NCI-H510A treated with DMSO at 0.1 percent for 48 hours (cell line): ENCODE results near the gene NFIB.

Experiments used
- DNase-seq: peaks from one replicate; lab custom pipeline; 2025; lab: John Stamatoyannopoulos, UW

Gene NFIB

GRCh38 chr9:14304259-14304658, 9.7 kb downstream of the NFIB start:
- no peak for DNase-seq

- no peak for DNase-seq
These were observed 10.4 kb downstream of the NFIB start for GRCh38 chr9:14303521-14303920.

- no peak for DNase-seq
These were observed 10.8 kb downstream of the NFIB start for GRCh38 chr9:14303100-14303499.

GRCh38 chr9:14302405-14302804, 11.5 kb downstream of the NFIB start:
- no peak for DNase-seq

GRCh38 chr9:14301583-14302021, 12.3 kb downstream of the NFIB start:
- no peak for DNase-seq

GRCh38 chr9:14301006-14301405, 12.9 kb downstream of the NFIB start:
- no peak for DNase-seq

- no peak for DNase-seq
These were observed 13.4 kb downstream of the NFIB start for GRCh38 chr9:14300588-14300987.

GRCh38 chr9:14300040-14300439, 13.9 kb downstream of the NFIB start:
- no peak for DNase-seq

GRCh38 chr9:14298601-14299022, 15.3 kb downstream of the NFIB start:
- no peak for DNase-seq

- peak; percentile 26 for DNase-seq
These were observed 17.3 kb downstream of the NFIB start for GRCh38 chr9:14296495-14297113.

- no peak for DNase-seq
These were observed 19.3 kb downstream of the NFIB start for GRCh38 chr9:14294659-14295058.

- no peak for DNase-seq
These were observed 20.1 kb downstream of the NFIB start for GRCh38 chr9:14293801-14294200.

GRCh38 chr9:14292181-14292739, 21.7 kb downstream of the NFIB start:
- no peak for DNase-seq

GRCh38 chr9:14289916-14290315, 24.0 kb downstream of the NFIB start:
- DNase-seq, result no peak

GRCh38 chr9:14288433-14288832, 25.5 kb downstream of the NFIB start:
- no peak for DNase-seq

GRCh38 chr9:14286121-14286520, 27.8 kb downstream of the NFIB start:
- no peak for DNase-seq

- no peak for DNase-seq
These were observed 30.7 kb downstream of the NFIB start for GRCh38 chr9:14283276-14283675.

GRCh38 chr9:14281876-14282275, 32.1 kb downstream of the NFIB start:
- DNase-seq, result no peak

- no peak for DNase-seq
These were observed 32.7 kb downstream of the NFIB start for GRCh38 chr9:14281136-14281795.

- DNase-seq, result no peak
These were observed 34.3 kb downstream of the NFIB start for GRCh38 chr9:14279671-14280070.

- DNase-seq, result no peak
These were observed 35.6 kb downstream of the NFIB start for GRCh38 chr9:14278291-14278721.

- no peak for DNase-seq
These were observed 36.2 kb downstream of the NFIB start for GRCh38 chr9:14277761-14278160.

- no peak for DNase-seq
These were observed 36.7 kb downstream of the NFIB start for GRCh38 chr9:14277244-14277643.

GRCh38 chr9:14275331-14275730, 38.6 kb downstream of the NFIB start:
- DNase-seq, result no peak
